ENCODE measurements around the gene DPH1. TPM values are rescaled to one million over a fixed set of nuclear protein-coding genes. Genes with fewer than 3 reads are reported as not detected.

Gene DPH1
- total RNA-seq, 4 donors from 2014 or later, result 27.4 to 41.8 (median 38.3) TPM

- H3K4me3 ChIP-seq, result no peak overlapping the region
- no peaks in the 10 kb centered on the region for H3K36me3 ChIP-seq
- no peak for DNase-seq (ENCODE audit: extremely low spot score)
- 90% methylated on average over 15 of the region's 18 CpGs for WGBS
- H3K27me3 ChIP-seq, result peaks cover 0 to 4% (median 0%) of the 10 kb centered on the region in 4 donors
- no peak overlapping the region for H3K27ac ChIP-seq (replicated peaks in 1 of 4)
- no peaks in the 10 kb centered on the region for H3K9me3 ChIP-seq
- peaks cover 0 to 8% (median 3%) of the 10 kb centered on the region in 4 donors for H3K4me1 ChIP-seq
- no peak for TF ChIP-seq EP300 (IDR thresholded peaks at IDR 0.05)
- TF ChIP-seq POLR2AphosphoS5 (IDR thresholded peaks at IDR 0.05), result no peak
- TF ChIP-seq CTCF (IDR thresholded peaks at IDR 0.05), result no peak
- no peak for TF ChIP-seq POLR2A (IDR thresholded peaks at IDR 0.05; ENCODE audit: low read depth)
- intact Hi-C loops (cut with DNase I), result no loop called here
Observed at GRCh38 chr17:1986783-1987451, 43.0 kb upstream of the DPH1 start.

- 74% methylated on average over 10 of the region's 10 CpGs for WGBS
- intact Hi-C loops (cut with DNase I), result no loop called here
- Histone ChIP-seq H3K27ac (replicated peaks in 1 of 4) (no peak overlapping the region), H3K27me3 (no peaks in the 10 kb centered on the region), H3K36me3 (no peaks in the 10 kb centered on the region), H3K4me3 (no peak overlapping the region), H3K9me3 (no peaks in the 10 kb centered on the region), H3K4me1 (peaks cover 0 to 8% (median 3%) of the 10 kb centered on the region in 4 donors)
- no peak for DNase-seq (ENCODE audit: extremely low spot score)
- TF ChIP-seq EP300 (IDR thresholded peaks at IDR 0.05), result no peak
- no peak for TF ChIP-seq CTCF (IDR thresholded peaks at IDR 0.05)
- no peak for TF ChIP-seq POLR2A (IDR thresholded peaks at IDR 0.05; ENCODE audit: low read depth)
- TF ChIP-seq POLR2AphosphoS5 (IDR thresholded peaks at IDR 0.05), result no peak
Observed at GRCh38 chr17:1989135-1989534, 40.8 kb upstream of the DPH1 start.

GRCh38 chr17:1992541-1992940 lies 37.4 kb upstream of the DPH1 start:
- no peak for DNase-seq (ENCODE audit: extremely low spot score)
- Histone ChIP-seq H3K9me3 (no peaks in the 10 kb centered on the region), H3K4me1 (peaks cover 2 to 20% (median 11%) of the 10 kb centered on the region in 4 donors), H3K27me3 (no peaks in the 10 kb centered on the region), H3K4me3 (no peak overlapping the region), H3K36me3 (no peaks in the 10 kb centered on the region), H3K27ac (replicated peaks in 1 of 4) (no peak overlapping the region)
- WGBS, result 78% methylated on average over 10 of the region's 10 CpGs
- intact Hi-C loops (cut with DNase I), result no loop called here
- no peak for TF ChIP-seq EP300 (IDR thresholded peaks at IDR 0.05)
- no peak for TF ChIP-seq POLR2A (IDR thresholded peaks at IDR 0.05; ENCODE audit: low read depth)
- TF ChIP-seq POLR2AphosphoS5 (IDR thresholded peaks at IDR 0.05), result no peak
- TF ChIP-seq CTCF (IDR thresholded peaks at IDR 0.05), result no peak

- intact Hi-C loops (cut with DNase I), result no loop called here
- DNase-seq (ENCODE audit: extremely low spot score), result no peak
- peaks cover 0 to 7% (median 0%) of the 10 kb centered on the region in 4 donors for H3K27me3 ChIP-seq
- no peaks in the 10 kb centered on the region for H3K9me3 ChIP-seq
- no peak overlapping the region for H3K27ac ChIP-seq (replicated peaks in 1 of 4)
- H3K4me1 ChIP-seq, result peaks cover 23 to 36% (median 32%) of the 10 kb centered on the region in 4 donors
- H3K36me3 ChIP-seq, result no peaks in the 10 kb centered on the region
- WGBS, result 93% methylated on average over 4 of the region's 4 CpGs
- no peak overlapping the region for H3K4me3 ChIP-seq
- no peak for TF ChIP-seq POLR2A (IDR thresholded peaks at IDR 0.05; ENCODE audit: low read depth)
- TF ChIP-seq EP300 (IDR thresholded peaks at IDR 0.05), result no peak
- TF ChIP-seq CTCF (IDR thresholded peaks at IDR 0.05), result no peak
Observed at GRCh38 chr17:1994707-1995106, 35.2 kb upstream of the DPH1 start.

Data from esophagus muscularis mucosa (tissue), 4 donors.